Stimulated activated naive B cell treated with anti-CD40 and anti-IgM and Interleukin-4, amounts not matched to agents 10 μg/mL and 1 μg/mL and 100 μg/mL, for 72 hours (primary cell): ENCODE results near the gene UBXN6.

ENCODE experiments used
- ATAC-seq, 2 donors: fragments of 150-1000 bp; cut with Tn5 transposase; replicated peaks; 2 replicates each; pipeline ENCODE4 v1.10.0; 2021; ENCODE audit warnings: moderate library complexity in 1 of 2
- DNase-seq: peaks from one replicate; pipeline ENCODE4 v3.0.0; 2021
- H3K27ac Mint-ChIP-seq: one replicate; pipeline ENCODE4 v1.8.0; 2022; ENCODE audit warnings: mild to moderate bottlenecking, mixed read lengths
- H3K27me3 Mint-ChIP-seq, 2 donors: one replicate each; pipeline ENCODE4 v1.8.0; 2022; ENCODE audit warnings: mixed read lengths in 2 of 2
- H3K36me3 Mint-ChIP-seq, 2 donors: one replicate each; pipeline ENCODE4 v1.8.0; 2022; ENCODE audit warnings: mixed read lengths in 2 of 2, mild to moderate bottlenecking in 1 of 2
- H3K4me1 Mint-ChIP-seq, 2 donors: one replicate each; pipeline ENCODE4 v1.8.0; 2022; ENCODE audit warnings: mixed read lengths in 2 of 2, mild to moderate bottlenecking in 1 of 2
- H3K4me3 Mint-ChIP-seq, 2 donors: one replicate each; pipeline ENCODE4 v1.8.0; 2022; ENCODE audit warnings: mild to moderate bottlenecking in 2 of 2, mixed read lengths in 2 of 2, moderate library complexity in 1 of 2
- H3K9me3 Mint-ChIP-seq, 2 donors: one replicate each; pipeline ENCODE4 v1.8.0; 2022; ENCODE audit warnings: mixed read lengths in 2 of 2, mild to moderate bottlenecking in 1 of 2

UBXN6 gene

DNA sequence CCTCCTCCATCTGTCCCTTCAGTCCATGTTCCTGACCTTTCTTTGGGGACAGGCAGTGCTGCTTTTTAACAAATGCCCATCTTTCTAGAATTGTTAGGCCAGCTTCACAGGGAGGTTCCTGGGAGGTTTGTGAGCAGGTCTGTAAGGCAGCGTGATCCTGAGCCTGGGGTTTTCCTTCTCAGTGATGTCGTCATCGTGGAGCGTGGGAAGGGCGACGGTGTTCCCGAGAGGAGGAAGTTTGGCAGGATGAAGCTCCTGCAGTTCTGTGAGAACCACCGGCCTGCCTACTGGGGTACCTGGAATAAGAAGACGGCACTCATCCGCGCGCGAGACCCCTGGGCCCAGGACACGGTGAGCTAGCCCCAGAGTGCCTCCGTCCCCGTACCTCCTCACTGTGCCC, 28.3 kb downstream of the UBXN6 start:
- H3K4me1 Mint-ChIP-seq = peaks cover 18 to 32% of the 10 kb centered on the region in 2 donors
- H3K4me3 Mint-ChIP-seq = no peak overlapping the region
- H3K36me3 Mint-ChIP-seq = peaks cover 47 to 49% of the 10 kb centered on the region in 2 donors
- no peaks in the 10 kb centered on the region for H3K27me3 Mint-ChIP-seq
- DNase-seq (no peak), ATAC-seq (no peak)
- no peaks in the 10 kb centered on the region for H3K9me3 Mint-ChIP-seq
- H3K27ac Mint-ChIP-seq = peak overlapping the region; percentile 47

DNA sequence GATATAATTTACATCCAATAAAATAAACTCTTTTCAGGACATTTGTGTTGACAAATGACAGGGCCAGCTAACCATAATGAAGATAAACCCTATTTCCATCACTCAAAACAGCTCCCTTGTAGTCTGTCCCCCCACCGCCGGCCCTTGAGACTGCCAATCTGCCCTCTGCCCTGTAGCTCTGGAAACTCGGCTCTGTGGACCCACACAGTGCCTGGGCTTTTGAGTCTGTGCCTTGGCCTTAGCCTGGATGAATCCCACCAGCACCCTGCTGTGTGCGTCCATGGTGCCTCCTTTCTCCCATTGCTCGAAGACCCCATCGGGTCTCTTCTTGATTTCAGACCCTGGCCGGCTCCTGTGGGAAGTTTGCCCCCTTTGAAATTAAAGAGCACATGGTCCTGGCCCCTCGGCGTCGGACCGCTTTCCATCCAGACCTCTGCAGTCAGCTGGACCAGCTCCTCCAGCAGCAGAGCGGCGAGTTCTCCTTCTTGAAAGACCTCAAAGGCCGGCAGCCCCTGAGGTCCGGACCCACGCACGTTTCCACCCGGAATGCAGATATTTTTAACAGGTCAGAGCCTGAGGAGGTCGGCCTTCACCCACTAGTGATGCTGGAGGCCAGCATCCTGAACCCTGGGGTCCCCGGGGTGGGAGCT, 29.1 kb downstream of the UBXN6 start:
- H3K4me3 Mint-ChIP-seq = no peak overlapping the region
- no peak for ATAC-seq
- no peaks in the 10 kb centered on the region for H3K27me3 Mint-ChIP-seq
- no peak for DNase-seq
- H3K36me3 Mint-ChIP-seq = peaks cover 50 to 54% of the 10 kb centered on the region in 2 donors
- no peak overlapping the region for H3K27ac Mint-ChIP-seq
- H3K9me3 Mint-ChIP-seq = no peaks in the 10 kb centered on the region
- peaks cover 18 to 32% of the 10 kb centered on the region in 2 donors for H3K4me1 Mint-ChIP-seq

DNA sequence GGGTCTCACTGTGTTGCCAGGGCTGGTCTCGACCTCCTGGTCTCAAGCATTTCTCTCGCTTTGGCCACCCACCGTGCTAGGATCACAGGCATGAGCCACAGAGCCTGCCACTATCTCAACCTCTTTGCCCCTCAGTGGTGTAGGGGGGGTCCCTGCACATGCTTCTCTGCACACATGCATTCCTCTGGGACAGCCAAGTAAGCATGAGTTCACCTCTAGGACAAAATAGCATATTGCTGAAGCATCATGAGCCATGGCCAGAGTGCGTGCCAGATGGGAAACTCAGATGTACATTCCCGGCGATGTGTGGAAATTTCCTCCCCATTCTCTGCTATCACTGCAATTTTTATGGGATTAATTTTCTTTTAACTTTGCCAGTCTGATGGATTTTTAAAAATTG, 32.1 kb downstream of the UBXN6 start:
- Mint-ChIP-seq H3K4me3 (no peak overlapping the region), H3K9me3 (no peaks in the 10 kb centered on the region), H3K27ac (no peak overlapping the region), H3K4me1 (peaks cover 2 to 6% of the 10 kb centered on the region in 2 donors), H3K36me3 (peaks cover 39 to 47% of the 10 kb centered on the region in 2 donors), H3K27me3 (no peaks in the 10 kb centered on the region)
- DNase-seq (no peak), ATAC-seq (no peak)

DNA sequence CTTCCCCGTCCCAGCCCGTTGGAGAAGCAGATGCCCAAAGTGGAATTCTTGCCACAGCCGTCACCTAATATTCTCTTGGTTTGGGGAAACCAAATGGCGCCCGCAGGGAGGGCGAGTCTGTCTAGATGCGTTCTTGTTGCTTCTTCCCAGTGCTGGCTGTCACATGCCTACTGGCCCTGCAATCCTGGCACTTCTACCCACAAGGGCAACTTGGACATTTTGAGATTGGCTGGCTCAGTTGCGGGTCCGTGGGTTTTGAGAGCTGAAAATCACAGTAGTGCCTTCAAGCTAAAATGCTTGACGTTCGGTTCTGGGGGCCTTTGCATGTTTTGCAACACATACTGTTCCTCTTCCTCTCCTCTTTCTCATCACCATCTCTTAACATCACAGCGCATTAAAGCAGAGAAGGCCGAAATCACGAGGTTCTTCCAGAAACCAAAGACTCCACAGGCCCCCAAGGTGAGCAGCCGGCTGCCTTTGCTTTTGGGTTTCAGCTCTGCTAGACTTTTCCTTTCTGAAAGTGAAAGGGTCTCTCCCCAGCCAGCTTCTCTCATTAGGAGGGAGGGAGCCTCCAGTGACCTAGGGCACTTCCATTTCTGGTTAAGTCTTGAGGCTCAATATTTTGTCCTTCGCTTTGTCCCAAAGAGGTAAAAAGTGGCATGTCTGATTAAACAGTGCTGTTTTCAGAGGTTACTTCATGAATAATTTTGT, 34.0 kb downstream of the UBXN6 start:
- peak overlapping the region; percentile 83 for H3K27ac Mint-ChIP-seq
- H3K4me1 Mint-ChIP-seq = no peaks in the 10 kb centered on the region
- no peaks in the 10 kb centered on the region for H3K27me3 Mint-ChIP-seq

DNA sequence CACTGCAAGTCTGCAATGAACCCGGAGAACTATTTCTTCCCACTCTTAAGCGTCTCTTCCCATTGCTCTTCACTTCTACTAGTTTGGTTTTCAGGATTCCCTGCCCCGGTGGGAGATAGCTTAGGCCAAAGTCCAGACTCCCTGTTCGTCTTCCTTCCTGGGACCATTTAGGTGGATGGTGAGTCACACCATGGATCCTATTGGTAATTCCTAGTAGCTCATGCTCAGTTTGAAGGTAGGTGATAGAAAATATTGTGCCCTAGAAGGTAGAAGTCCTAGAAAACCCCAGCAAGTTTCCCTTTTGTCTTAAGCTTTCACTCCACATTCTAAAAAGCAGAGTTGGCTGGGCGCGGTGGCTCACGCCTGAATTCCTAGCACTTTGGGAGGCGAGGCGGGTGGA, 41.3 kb downstream of the UBXN6 start:
- H3K9me3 Mint-ChIP-seq = no peaks in the 10 kb centered on the region
- H3K4me1 Mint-ChIP-seq = no peaks in the 10 kb centered on the region
- H3K27ac Mint-ChIP-seq = no peak overlapping the region
- no peak for DNase-seq
- ATAC-seq = no peak
- peaks cover 16 to 35% of the 10 kb centered on the region in 2 donors for H3K36me3 Mint-ChIP-seq
- H3K4me3 Mint-ChIP-seq = no peak overlapping the region
- no peaks in the 10 kb centered on the region for H3K27me3 Mint-ChIP-seq

More for the DNA sequence above, 34.0 kb downstream of the UBXN6 start:
- no peak for DNase-seq
- no peak overlapping the region for H3K4me3 Mint-ChIP-seq
- no peak for ATAC-seq
- H3K9me3 Mint-ChIP-seq = no peaks in the 10 kb centered on the region
- H3K36me3 Mint-ChIP-seq = peaks cover 24 to 34% of the 10 kb centered on the region in 2 donors

DNA sequence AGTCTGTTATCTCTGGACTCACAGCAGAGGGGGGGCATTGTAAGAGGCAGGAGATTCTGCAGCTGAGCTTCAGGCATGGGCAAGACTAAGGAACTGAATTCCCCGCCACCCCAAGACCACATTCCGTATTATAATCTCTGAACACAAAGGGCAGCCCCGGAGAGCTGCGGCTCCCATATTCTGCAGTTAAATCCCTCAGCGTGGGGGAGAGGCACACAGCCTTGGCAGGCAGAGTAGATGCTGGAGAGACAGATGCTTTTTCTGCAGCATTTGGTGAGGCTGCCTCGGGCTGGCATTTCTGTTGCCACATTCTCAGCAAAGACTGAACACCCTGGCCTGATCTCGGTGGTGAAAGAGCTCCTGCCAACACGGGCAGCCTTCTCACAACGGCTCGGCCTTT, 42.2 kb downstream of the UBXN6 start:
- no peak overlapping the region for H3K4me3 Mint-ChIP-seq
- H3K4me1 Mint-ChIP-seq = no peaks in the 10 kb centered on the region
- H3K27me3 Mint-ChIP-seq = no peaks in the 10 kb centered on the region
- H3K27ac Mint-ChIP-seq = no peak overlapping the region
- no peaks in the 10 kb centered on the region for H3K9me3 Mint-ChIP-seq
- ATAC-seq = no peak
- peaks cover 16 to 35% of the 10 kb centered on the region in 2 donors for H3K36me3 Mint-ChIP-seq
- DNase-seq = no peak

DNA sequence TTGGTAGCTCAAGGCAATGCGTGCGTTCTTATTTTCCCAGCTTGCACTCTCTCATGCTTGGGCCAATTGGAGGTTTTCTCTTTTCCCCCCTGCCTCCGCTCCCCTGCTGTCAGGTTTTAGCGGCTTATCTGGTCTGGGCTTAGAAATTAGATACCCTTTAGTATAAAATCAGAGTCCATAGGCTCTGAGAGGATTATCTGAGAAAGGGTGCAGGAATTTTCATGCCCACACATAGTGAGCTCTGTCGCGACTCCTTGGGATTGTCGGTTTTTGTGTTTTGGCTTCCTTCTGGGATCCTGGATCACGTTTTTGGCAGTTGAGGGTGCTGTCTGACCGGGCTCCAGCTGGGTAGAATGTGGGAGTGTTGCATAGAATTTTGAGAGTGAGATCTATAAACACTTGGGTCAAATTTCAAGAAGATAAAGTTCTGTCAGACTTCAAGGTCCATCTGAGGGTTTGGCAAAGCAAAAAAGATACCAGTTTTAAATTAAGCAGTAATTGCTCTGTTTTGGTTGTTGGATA, 42.7 kb downstream of the UBXN6 start:
- no peak for DNase-seq
- Mint-ChIP-seq H3K27ac (no peak overlapping the region), H3K27me3 (no peaks in the 10 kb centered on the region), H3K4me1 (no peaks in the 10 kb centered on the region), H3K36me3 (peaks cover 16 to 33% of the 10 kb centered on the region in 2 donors), H3K9me3 (no peaks in the 10 kb centered on the region), H3K4me3 (no peak overlapping the region)
- ATAC-seq = no peak

DNA sequence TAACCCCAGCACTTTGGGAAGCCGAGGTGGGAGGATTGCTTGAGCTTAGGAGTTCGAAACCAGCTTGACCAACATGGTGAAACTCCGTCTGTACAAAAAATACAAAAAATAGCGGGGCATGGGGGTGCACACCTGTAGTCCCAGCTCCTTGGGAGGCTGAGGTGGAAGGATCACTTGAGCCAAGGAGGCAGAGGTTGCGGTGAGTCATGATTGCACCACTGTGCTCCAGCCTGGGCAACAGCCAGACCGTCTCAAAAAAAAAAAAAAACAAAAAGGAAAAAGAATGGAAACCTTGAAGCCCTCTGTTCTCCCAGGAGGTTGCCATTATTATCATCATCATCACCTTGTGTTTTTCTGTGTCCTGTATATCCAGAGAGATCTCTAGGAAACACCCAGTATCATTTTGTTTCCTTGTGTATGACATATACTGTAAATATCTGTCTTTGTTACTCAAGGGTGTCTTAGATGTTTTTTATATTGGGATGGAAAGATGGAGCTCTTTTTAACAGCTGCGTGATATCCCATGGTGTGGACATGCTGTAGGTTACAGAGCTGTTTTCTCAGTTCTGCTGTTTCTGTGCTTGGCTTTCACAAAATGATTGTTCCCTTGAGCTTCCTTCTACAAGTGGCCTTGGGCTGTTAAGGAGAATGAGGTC, 43.3 kb downstream of the UBXN6 start:
- H3K27me3 Mint-ChIP-seq = no peaks in the 10 kb centered on the region
- H3K9me3 Mint-ChIP-seq = no peaks in the 10 kb centered on the region
- H3K4me3 Mint-ChIP-seq = no peak overlapping the region
- no peak for DNase-seq
- no peak overlapping the region for H3K27ac Mint-ChIP-seq
- no peak for ATAC-seq
- H3K36me3 Mint-ChIP-seq = peaks cover 19 to 34% of the 10 kb centered on the region in 2 donors
- H3K4me1 Mint-ChIP-seq = no peaks in the 10 kb centered on the region

DNA sequence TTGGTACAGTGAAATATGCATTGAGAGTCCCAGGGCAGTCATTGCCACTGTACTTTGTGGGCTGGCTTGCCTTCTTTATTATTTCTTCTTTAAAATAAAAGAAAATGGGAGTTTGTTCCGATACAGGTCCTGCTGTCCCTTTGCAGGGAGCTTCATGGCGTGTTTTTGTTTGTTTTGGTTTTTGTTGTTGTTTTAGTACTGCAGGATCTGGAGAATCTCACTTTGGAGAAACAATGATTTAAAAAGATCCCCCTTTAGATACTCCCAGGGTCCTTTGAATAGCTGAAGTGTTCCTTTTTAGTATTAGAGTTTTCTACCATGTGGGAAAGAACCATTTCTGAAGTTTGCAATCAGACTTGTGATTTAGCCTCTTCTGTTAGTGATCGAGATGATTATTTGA, 44.0 kb downstream of the UBXN6 start:
- H3K4me1 Mint-ChIP-seq = no peaks in the 10 kb centered on the region
- no peaks in the 10 kb centered on the region for H3K27me3 Mint-ChIP-seq
- ATAC-seq = no peak
- H3K36me3 Mint-ChIP-seq = peaks cover 21 to 39% of the 10 kb centered on the region in 2 donors
- no peaks in the 10 kb centered on the region for H3K9me3 Mint-ChIP-seq
- H3K27ac Mint-ChIP-seq = no peak overlapping the region
- no peak for DNase-seq
- H3K4me3 Mint-ChIP-seq = no peak overlapping the region

DNA sequence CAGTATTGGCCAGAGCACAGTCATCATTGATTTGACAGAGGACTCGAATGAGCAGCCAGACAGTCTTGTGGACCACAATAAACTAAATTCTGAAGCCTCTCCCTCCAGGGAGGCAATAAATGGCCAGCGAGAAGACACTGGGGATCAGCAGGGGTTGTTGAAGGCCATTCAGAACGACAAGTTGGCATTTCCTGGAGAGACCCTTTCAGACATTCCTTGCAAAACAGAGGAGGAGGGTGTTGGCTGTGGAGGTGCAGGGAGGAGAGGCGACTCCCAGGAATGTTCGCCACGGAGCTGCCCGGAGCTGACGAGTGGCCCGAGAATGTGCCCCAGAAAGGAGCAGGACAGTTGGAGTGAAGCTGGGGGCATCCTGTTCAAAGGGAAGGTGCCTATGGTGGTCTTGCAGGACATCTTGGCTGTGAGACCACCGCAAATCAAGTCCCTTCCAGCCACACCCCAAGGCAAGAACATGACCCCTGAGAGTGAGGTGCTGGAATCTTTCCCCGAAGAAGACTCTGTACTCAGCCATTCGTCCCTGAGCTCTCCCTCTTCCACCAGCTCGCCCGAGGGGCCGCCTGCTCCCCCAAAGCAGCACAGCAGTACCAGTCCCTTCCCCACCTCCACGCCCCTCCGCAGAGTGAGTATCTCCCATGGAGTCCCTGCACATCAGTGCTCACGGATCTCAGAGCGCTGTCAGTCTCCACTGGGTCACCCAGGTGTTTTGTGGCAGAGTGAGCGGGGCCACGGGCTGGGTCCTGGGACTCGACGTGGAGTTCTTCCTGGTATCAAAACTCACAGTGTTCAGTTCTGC, 48.3 kb downstream of the UBXN6 start:
- ATAC-seq (no peak), DNase-seq (no peak)
- no peak overlapping the region for H3K27ac Mint-ChIP-seq
- no peak overlapping the region for H3K4me3 Mint-ChIP-seq
- no peaks in the 10 kb centered on the region for H3K9me3 Mint-ChIP-seq
- peaks cover 20 to 28% of the 10 kb centered on the region in 2 donors for H3K36me3 Mint-ChIP-seq
- no peaks in the 10 kb centered on the region for H3K27me3 Mint-ChIP-seq
- peaks cover 3 to 5% of the 10 kb centered on the region in 2 donors for H3K4me1 Mint-ChIP-seq

DNA sequence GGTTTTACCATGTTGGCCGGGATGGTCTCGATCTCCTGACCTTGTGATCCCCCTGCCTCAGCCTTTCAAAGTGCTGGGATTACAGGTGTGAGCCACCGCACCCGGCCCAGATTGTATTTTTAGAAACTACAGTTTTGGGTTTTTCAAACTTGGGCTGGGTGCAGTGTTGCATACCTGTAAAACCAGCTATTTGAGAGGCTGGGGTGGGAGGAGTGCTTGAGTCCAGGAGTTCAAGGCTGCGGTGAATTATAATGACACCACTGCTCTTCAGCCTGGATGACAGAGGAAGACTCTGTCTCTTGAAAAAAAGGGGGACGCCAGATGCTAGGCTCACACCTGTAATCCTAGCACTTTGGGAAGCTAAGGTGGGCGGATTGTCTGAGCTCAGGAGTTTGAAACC, 51.0 kb downstream of the UBXN6 start:
- Mint-ChIP-seq H3K4me3 (no peak overlapping the region), H3K27me3 (no peaks in the 10 kb centered on the region), H3K27ac (no peak overlapping the region), H3K36me3 (peaks cover 11 to 12% of the 10 kb centered on the region in 2 donors), H3K4me1 (peaks cover 9 to 23% of the 10 kb centered on the region in 2 donors), H3K9me3 (no peaks in the 10 kb centered on the region)
- DNase-seq (no peak), ATAC-seq (no peak)

DNA sequence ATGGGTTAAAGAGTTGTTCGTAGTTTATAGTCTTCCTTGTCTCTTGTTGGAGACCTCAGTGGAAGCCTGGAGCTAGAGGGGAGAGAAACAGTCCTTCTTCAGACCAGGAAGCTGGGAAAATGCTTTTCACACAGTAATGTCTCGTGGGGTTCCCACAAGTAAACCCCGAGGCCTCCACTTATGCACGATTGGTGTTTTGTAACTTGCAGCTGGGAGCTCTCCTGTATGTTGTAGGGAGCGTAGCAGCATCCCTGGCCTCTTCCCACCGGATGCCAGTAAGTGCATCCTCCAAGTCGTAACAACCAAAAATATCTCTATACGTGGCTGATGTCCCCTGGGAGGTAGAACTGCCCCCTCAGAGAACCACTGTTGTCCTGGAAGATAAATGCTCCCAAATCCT, 51.6 kb downstream of the UBXN6 start:
- Mint-ChIP-seq H3K9me3 (peaks cover 0 to 2% of the 10 kb centered on the region in 2 donors), H3K4me1 (peaks cover 16 to 30% of the 10 kb centered on the region in 2 donors), H3K27me3 (no peaks in the 10 kb centered on the region), H3K27ac (no peak overlapping the region), H3K36me3 (peaks cover 11 to 12% of the 10 kb centered on the region in 2 donors), H3K4me3 (no peak overlapping the region)
- DNase-seq (no peak), ATAC-seq (no peak)

DNA sequence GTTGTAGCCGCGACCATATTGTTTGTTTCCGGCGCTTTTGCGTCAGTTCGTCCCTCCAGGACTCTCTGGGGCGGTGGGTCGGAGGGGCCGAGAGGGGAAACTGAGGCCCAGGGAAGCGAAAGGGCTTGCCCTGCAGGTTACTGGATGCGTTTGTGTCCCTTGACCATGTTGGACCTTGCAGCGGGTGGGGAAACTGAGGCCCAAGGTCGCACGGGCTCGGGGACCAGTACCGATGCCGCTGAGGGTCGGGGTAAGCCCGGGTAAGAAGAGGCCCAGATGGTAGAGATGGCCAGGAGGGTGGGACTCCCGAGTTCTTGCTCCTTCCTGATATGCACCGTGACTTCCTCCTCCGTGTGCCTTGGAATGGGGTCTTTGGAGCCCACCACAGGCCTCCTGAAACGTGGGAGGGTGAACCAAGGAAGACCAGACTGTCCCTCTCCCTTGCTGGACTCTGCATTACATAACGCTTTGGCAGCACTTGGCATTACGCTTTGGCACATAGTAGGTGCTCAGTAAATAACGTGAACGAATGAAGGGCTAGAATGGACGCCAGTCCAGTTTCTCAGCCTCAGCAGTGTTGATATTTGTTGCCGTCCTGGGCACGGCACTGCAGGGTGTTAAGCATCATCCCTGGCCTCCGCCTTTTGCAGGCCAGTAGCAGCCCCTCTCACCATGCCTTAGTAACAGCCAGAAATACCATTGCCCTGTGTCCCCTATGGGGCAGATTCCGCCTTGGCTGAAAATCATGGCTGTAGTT, 54.4 kb downstream of the UBXN6 start:
- peak overlapping the region; percentile 91 to 93 for H3K4me3 Mint-ChIP-seq
- peaks cover 0 to 2% of the 10 kb centered on the region in 2 donors for H3K9me3 Mint-ChIP-seq
- peaks cover 23 to 44% of the 10 kb centered on the region in 2 donors for H3K4me1 Mint-ChIP-seq
- DNase-seq (no peak), ATAC-seq (no peak)
- no peaks in the 10 kb centered on the region for H3K27me3 Mint-ChIP-seq
- peak overlapping the region; percentile 91 for H3K27ac Mint-ChIP-seq
- H3K36me3 Mint-ChIP-seq = peaks cover 8 to 10% of the 10 kb centered on the region in 2 donors
